Panc1 (cell line): Measurements from ENCODE around the gene SLC35E2B.
"Not testable (repeated sequence)": the region's sequence is repeated elsewhere in the genome, so short reads cannot be mapped to it uniquely, and the experiment has no call there.

Experiments
- POLR2AphosphoS5 ChIP-seq: IDR thresholded peaks from 2 replicates; pipeline ENCODE4 v1.6.1; 2012; ENCODE audit warnings: mild to moderate bottlenecking, low read depth, low read length, moderate library complexity
- TCF7L2 ChIP-seq: IDR thresholded peaks from 2 replicates; pipeline ENCODE4 v1.6.1; 2011; ENCODE audit warnings: mild to moderate bottlenecking, low read depth, low read length, inconsistent platforms
- TF ChIP-seq, protein P1 (sequence below): fragments of 450-650 bp; IDR thresholded peaks from 2 replicates; pipeline ENCODE4 v1.5.1; 2017; ENCODE audit warnings: mild to moderate bottlenecking
- TF ChIP-seq, protein P2 (sequence below), 2 experiments: IDR thresholded peaks; 2 replicates each; pipeline ENCODE4 v1.6.1; 2011 to 2012; ENCODE audit warnings: low read depth in 2 of 2, control low read depth in 1 of 2, low read length in 1 of 2, mild to moderate bottlenecking in 1 of 2, moderate library complexity in 1 of 2; ENCODE audit not compliant: insufficient read depth in 1 of 2

DNA sequence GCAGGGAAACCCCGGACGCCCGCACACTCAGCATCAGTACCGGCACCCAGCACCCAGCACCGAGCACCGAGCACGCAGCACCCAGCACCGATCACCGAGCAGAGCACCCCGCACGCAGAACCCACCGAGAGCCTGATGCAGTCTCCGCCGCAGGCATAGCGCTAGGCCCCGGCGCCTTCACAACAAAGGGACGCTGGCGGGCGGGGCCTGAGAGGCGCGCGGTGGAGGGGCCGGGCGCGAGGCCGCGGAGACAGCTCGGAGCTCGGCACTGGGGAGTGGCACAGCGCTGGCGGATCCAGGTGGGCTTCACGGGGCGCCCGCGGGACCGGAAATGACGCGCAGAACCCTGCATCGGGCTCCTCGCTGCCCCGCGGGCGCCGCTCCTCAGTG is 276 bp downstream of the SLC35E2B start:
- TF ChIP-seq, protein P1, sequence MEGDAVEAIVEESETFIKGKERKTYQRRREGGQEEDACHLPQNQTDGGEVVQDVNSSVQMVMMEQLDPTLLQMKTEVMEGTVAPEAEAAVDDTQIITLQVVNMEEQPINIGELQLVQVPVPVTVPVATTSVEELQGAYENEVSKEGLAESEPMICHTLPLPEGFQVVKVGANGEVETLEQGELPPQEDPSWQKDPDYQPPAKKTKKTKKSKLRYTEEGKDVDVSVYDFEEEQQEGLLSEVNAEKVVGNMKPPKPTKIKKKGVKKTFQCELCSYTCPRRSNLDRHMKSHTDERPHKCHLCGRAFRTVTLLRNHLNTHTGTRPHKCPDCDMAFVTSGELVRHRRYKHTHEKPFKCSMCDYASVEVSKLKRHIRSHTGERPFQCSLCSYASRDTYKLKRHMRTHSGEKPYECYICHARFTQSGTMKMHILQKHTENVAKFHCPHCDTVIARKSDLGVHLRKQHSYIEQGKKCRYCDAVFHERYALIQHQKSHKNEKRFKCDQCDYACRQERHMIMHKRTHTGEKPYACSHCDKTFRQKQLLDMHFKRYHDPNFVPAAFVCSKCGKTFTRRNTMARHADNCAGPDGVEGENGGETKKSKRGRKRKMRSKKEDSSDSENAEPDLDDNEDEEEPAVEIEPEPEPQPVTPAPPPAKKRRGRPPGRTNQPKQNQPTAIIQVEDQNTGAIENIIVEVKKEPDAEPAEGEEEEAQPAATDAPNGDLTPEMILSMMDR, result not testable (repeated sequence)
- TF ChIP-seq POLR2AphosphoS5, TCF7L2: not testable (repeated sequence)
- TF ChIP-seq, protein P2, sequence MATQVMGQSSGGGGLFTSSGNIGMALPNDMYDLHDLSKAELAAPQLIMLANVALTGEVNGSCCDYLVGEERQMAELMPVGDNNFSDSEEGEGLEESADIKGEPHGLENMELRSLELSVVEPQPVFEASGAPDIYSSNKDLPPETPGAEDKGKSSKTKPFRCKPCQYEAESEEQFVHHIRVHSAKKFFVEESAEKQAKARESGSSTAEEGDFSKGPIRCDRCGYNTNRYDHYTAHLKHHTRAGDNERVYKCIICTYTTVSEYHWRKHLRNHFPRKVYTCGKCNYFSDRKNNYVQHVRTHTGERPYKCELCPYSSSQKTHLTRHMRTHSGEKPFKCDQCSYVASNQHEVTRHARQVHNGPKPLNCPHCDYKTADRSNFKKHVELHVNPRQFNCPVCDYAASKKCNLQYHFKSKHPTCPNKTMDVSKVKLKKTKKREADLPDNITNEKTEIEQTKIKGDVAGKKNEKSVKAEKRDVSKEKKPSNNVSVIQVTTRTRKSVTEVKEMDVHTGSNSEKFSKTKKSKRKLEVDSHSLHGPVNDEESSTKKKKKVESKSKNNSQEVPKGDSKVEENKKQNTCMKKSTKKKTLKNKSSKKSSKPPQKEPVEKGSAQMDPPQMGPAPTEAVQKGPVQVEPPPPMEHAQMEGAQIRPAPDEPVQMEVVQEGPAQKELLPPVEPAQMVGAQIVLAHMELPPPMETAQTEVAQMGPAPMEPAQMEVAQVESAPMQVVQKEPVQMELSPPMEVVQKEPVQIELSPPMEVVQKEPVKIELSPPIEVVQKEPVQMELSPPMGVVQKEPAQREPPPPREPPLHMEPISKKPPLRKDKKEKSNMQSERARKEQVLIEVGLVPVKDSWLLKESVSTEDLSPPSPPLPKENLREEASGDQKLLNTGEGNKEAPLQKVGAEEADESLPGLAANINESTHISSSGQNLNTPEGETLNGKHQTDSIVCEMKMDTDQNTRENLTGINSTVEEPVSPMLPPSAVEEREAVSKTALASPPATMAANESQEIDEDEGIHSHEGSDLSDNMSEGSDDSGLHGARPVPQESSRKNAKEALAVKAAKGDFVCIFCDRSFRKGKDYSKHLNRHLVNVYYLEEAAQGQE (IDR thresholded peaks at IDR 0.05; ENCODE audit: insufficient read depth in 1 of 2, low read depth in 2 of 2, low read length in 1 of 2), result not testable (repeated sequence)
